GM12873 (cell line): ENCODE measurements around the gene TMC6.

ENCODE experiments used
- TF ChIP-seq, protein P1 (sequence below): IDR thresholded peaks from 2 replicates; pipeline ENCODE4 v1.5.1; 2012; ENCODE audit warnings: low read depth, mild to moderate bottlenecking, moderate library complexity, low read length, control low read depth; ENCODE audit not compliant: insufficient read depth; ENCODE audit errors: missing control alignments

Gene TMC6

DNA sequence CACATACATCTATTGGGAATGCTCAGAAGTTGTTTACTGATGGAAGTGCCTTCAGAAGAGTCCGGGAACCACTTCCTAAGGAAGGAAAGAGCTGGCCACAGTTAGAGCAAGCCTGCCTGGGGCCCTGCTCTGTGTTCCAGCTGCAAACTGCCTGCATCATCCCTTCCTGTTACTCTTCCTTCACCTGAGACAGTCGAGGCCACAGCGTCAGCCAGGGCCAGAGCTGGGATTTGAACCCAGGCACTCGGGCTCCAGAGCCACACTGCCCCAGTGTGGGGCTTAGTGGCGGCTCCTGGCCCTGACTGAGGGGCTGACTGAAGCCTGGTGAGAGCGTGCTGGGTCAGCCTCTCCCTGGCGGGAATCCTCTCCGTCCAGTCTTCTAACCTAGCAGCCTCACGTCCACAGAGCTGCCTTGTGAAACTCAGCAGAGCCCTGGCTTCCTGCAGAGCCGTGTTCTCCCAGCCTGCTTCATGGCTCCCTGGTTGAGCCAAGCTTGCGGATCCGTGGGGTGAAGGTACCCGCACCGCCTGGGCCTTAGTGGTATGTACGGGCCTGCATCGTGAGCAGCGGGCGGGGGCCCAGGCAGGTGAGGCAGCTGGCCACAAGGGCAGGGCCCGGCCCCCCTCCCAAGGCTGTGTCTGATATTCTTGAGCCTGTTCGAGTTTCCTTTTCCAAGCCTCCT is 13.0 kb upstream of the TMC6 start:
- TF ChIP-seq, protein P1, sequence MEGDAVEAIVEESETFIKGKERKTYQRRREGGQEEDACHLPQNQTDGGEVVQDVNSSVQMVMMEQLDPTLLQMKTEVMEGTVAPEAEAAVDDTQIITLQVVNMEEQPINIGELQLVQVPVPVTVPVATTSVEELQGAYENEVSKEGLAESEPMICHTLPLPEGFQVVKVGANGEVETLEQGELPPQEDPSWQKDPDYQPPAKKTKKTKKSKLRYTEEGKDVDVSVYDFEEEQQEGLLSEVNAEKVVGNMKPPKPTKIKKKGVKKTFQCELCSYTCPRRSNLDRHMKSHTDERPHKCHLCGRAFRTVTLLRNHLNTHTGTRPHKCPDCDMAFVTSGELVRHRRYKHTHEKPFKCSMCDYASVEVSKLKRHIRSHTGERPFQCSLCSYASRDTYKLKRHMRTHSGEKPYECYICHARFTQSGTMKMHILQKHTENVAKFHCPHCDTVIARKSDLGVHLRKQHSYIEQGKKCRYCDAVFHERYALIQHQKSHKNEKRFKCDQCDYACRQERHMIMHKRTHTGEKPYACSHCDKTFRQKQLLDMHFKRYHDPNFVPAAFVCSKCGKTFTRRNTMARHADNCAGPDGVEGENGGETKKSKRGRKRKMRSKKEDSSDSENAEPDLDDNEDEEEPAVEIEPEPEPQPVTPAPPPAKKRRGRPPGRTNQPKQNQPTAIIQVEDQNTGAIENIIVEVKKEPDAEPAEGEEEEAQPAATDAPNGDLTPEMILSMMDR, result no peak

DNA sequence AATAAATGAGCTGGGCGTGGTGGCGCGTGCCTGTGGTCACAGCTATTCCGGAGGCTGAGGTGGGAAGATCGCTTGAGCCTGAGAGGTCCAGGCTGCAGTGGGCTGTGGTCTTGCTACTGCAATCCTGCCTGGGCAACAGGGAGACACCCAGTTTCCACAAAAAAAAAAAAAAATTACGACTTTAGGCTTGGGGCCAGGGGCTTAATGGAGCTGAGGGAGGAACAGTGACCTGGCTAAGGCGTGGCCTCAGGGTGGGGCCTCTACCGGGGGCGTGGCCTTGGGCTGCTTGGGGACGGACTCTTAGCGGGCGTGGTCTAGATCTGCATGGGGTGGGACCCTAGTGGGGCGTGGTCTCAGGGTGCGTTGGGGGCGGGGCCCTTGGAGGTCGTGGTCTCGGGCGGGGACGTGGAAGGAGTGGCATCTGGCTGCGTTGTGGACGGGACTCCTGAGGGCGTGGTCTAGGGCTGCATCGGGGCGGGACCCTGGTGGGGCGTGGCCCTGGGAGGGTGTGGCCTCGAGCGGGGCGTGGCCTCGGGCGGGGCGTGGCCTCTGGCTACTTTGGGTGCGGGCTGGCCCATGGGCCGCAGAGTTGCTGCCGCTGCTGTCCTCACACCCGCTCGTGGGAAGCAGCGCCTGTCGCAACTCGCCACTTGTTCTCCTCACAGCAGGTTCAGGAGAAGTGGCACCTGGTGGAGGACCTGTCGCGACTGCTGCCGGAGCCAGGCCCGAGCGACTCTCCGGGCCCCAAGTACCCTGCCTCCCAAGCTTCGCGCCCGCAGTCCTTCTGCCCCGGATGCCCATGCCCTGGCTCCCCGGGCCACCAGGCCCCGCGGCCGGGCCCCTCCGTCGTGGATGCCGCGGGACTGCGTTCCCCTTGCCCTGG is 11.9 kb upstream of the TMC6 start:
- TF ChIP-seq, protein P1, result no peak

DNA sequence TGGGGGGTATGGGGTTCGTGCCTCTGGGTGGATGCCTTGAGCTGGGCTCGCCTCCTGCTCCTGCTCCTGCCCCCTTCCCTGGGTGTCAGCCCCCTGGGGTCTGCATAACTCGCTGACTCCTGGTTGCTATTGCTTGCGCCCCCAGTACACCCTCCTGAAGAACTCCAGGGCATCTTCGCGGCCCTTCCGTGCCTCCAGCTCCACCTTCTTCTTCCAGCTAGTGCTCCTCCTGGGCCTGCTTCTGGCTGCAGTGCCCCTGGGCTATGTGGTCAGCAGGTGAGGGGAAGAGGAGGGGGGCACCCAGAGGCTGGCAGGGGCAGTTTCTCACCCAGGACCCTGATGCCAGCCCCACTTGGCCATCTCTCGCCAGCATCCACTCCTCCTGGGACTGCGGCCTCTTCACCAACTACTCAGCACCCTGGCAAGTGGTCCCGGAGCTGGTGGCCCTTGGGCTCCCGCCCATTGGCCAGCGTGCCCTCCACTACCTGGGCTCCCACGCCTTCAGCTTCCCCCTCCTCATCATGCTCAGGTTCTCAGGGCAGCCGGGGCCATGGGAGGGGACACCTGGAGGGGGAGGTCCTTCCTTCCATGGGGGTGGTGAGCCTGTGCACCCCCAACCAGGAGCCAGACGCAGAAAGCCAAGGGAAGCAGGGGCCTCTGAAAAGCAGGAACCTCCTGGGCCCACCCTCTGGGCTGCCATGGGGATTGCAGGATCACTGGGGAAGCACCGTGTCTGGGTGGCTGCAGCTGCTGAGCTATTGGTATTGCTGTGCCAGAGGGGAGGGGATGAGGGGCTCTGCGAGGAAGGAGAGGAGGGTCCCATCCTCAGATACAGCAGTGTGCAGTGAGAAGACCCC is 9.9 kb upstream of the TMC6 start:
- TF ChIP-seq, protein P1, result no peak

DNA sequence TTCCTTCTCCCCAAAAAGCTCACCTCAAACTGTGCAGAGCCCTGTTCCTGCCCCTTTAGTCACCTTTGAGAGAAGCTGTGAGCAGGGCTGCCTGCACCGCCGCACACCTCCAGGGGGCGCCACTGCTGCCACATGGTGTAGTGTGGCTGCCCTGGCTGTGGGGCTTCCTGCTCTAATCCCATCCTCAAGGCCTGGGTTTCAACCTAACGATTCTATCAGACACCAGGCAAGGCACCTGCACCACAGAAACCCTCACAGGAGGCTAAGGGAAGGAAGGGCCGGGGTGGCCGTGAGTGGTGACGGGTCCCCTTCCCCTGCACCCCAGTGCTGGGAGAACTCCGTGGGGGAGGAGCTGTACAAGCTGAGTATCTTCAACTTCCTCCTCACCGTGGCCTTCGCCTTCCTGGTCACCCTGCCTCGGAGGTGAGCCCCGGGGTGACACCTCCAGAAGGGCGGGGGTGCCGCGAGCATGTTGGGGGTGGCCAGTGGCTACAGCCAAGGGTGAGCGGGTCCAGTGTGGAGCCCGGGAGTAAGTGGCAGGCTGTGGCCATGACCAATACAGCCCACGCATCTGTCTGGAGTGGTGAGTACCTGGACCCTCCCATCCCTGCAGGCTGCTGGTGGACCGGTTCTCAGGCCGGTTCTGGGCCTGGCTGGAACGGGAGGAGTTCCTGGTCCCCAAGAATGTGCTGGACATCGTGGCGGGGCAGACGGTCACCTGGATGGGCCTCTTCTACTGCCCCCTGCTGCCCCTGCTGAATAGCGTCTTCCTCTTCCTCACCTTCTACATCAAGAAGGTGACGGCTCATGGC is 9.0 kb upstream of the TMC6 start:
- TF ChIP-seq, protein P1, result peak; percentile 86

DNA sequence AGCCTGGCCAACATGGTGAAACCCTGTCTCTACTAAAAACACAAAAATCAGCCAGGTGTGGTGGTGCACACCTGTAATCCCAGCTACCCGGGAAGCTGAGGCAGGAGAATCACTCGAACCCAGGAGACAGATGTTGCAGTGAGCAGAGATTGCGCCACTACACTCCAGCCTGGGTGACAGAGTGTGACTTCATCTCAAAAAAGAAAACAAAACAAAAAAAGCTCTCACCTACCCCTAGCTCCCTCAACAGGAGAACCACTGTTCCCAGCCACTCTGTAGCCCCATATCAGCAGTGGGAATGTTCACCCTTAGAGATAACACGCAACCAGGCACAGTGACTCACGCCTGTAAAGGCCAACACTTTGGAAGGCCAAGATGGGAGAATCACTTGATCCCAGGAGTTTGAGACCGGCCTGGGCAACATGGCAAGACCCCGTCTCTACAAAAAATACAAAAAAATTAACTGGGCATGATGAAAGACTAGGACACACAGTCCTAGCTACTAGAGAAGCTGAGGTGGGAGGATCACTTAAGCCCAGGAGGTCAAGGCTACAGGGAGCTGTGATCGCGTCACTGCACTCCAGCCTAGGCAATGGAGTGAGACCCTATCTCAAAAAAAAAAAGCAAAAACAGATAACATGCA is 7.4 kb upstream of the TMC6 start:
- TF ChIP-seq, protein P1, result no peak

DNA sequence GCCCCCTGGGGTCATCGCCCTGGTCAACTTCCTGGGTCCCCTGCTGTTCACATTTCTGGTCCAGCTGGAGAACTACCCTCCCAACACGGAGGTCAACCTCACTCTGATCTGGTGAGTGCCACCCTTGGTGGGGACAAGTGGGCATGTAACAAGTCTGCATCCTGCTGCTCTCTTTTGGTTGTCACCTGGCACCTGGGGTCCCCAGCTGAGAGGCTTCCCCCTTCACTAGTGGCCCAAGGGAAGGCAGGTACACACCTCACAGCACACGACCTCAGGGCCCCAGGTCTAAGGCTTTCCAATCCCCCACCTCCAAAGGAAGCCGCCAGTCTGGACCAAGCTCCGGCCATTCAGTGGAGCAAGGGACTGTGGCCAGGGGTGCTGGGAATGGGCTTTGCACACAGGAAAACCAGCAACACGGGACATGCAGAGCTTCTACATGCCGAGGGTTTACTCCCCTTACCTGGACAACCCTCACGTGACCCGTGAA is 6.4 kb upstream of the TMC6 start:
- TF ChIP-seq, protein P1, result no peak
